Smooth muscle cell (in vitro differentiated cells): Measurements from ENCODE around the gene ZRANB3. TPM values are rescaled to one million over a fixed set of nuclear protein-coding genes. Genes with fewer than 3 reads are reported as not detected.

Source experiments
- DNase-seq: peaks from one replicate; lab custom pipeline; 2025; ENCODE audit not compliant: unreplicated experiment; lab: John Stamatoyannopoulos, UW
- H2AFZ ChIP-seq: fragments of 200-600 bp; sonication (generic); 2 replicates; pipeline ENCODE4 v1.6.0; 2016; ENCODE audit warnings: antibody characterized with exemption, low read depth, mild to moderate bottlenecking
- H3F3A ChIP-seq: fragments of 200-600 bp; sonication (generic); 2 replicates; pipeline ENCODE4 v1.6.0; 2017; ENCODE audit warnings: antibody characterized with exemption, low read depth
- H3K27ac ChIP-seq: fragments of 200-600 bp; sonication (generic); 2 replicates; pipeline ENCODE4 v1.5.1; 2016; ENCODE audit warnings: low read depth, mild to moderate bottlenecking
- H3K27me3 ChIP-seq: fragments of 200-600 bp; sonication (generic); 2 replicates; pipeline ENCODE4 v1.6.1; 2016; ENCODE audit warnings: low read depth, mild to moderate bottlenecking
- H3K36me3 ChIP-seq: fragments of 200-600 bp; sonication (generic); 2 replicates; pipeline ENCODE4 v1.5.1; 2016; ENCODE audit warnings: low read depth
- H3K4me1 ChIP-seq: fragments of 200-600 bp; sonication (generic); 2 replicates; pipeline ENCODE4 v1.5.1; 2016; ENCODE audit warnings: low read depth
- H3K4me2 ChIP-seq: fragments of 200-600 bp; sonication (generic); 2 replicates; pipeline ENCODE4 v1.6.0; 2016; ENCODE audit warnings: mild to moderate bottlenecking
- H3K4me3 ChIP-seq: fragments of 200-600 bp; sonication (generic); 2 replicates; pipeline ENCODE4 v1.5.1; 2016; ENCODE audit warnings: mild to moderate bottlenecking
- H3K79me2 ChIP-seq: fragments of 200-600 bp; sonication (generic); 2 replicates; pipeline ENCODE4 v1.6.0; 2016; ENCODE audit warnings: low read depth, mild to moderate bottlenecking
- H3K9ac ChIP-seq: fragments of 200-600 bp; sonication (generic); 2 replicates; pipeline ENCODE4 v1.6.0; 2016; ENCODE audit warnings: low read depth
- H3K9me3 ChIP-seq: fragments of 200-600 bp; sonication (generic); replicated peaks from 2 replicates; pipeline ENCODE4 v1.5.1; 2016; ENCODE audit warnings: low read depth
- H4K20me1 ChIP-seq: fragments of 200-600 bp; sonication (generic); 2 replicates; pipeline ENCODE4 v1.6.0; 2016; ENCODE audit warnings: low read depth
- CTCF ChIP-seq: fragments of 200-600 bp; sonication (generic); IDR thresholded peaks from 2 replicates; pipeline ENCODE4 v1.5.1; 2017; ENCODE audit warnings: borderline replicate concordance, mild to moderate bottlenecking, antibody characterized with exemption; ENCODE audit not compliant: insufficient read depth, poor library complexity, severe bottlenecking
- WGBS: methylation state at CpG from one replicate; pipeline ENCODE4 v1.1.7; 2016; ENCODE audit warnings: low lambda C conversion rate; 5-methylcytosine and 5-hydroxymethylcytosine counted together
- polyA plus RNA-seq: library from polyadenylated mRNA; unstranded; fragments of >200 nt; fragmentation: Nextera tagmentation; extraction: Ambion mirVana; gene quantifications from 2 replicates; pipeline ENCODE4 v1.2.1, GENCODE V29; 2016
- total RNA-seq: library from RNA; depleted of rRNA; stranded (reverse); fragments of >200 nt; gene quantifications from 2 replicates; pipeline ENCODE4 v1.2.3, GENCODE V29; 2014

The ZRANB3 gene
- total and polyA plus RNA-seq, 2 experiments from 2014 or later: 1.9 to 4.1 TPM

GRCh38 chr2:135132314-135132713 is 398.7 kb downstream of the ZRANB3 start:
- Histone ChIP-seq H3K4me3 (no peak overlapping the region), H3K9me3 (no peaks in the 10 kb centered on the region), H3K27me3 (no peaks in the 10 kb centered on the region), H3F3A (no peaks in the 10 kb centered on the region), H3K36me3 (peaks cover 39% of the 10 kb centered on the region), H4K20me1 (peaks cover 5% of the 10 kb centered on the region), H3K79me2 (no peaks in the 10 kb centered on the region), H2AFZ (no peak overlapping the region), H3K4me2 (no peak overlapping the region), H3K9ac (no peak overlapping the region), H3K4me1 (no peaks in the 10 kb centered on the region), H3K27ac (peak overlapping the region; percentile 48)
- WGBS: 67% methylated on average over 1 of the region's 1 CpG
- no peak for DNase-seq
- TF ChIP-seq CTCF: no peak

GRCh38 chr2:135130751-135131150 is 400.3 kb downstream of the ZRANB3 start:
- no peak overlapping the region for H2AFZ ChIP-seq
- H3K9me3 ChIP-seq: no peaks in the 10 kb centered on the region
- no peaks in the 10 kb centered on the region for H3K79me2 ChIP-seq
- H3K4me3 ChIP-seq: no peak overlapping the region
- no peak for DNase-seq
- H3K27ac ChIP-seq: no peak overlapping the region
- peaks cover 34% of the 10 kb centered on the region for H3K36me3 ChIP-seq
- H3K9ac ChIP-seq: no peak overlapping the region
- no peaks in the 10 kb centered on the region for H3K27me3 ChIP-seq
- no peak overlapping the region for H3K4me2 ChIP-seq
- peaks cover 5% of the 10 kb centered on the region for H4K20me1 ChIP-seq
- H3F3A ChIP-seq: no peaks in the 10 kb centered on the region
- WGBS: 73% methylated on average over 2 of the region's 2 CpGs
- no peak for TF ChIP-seq CTCF
- H3K4me1 ChIP-seq: no peaks in the 10 kb centered on the region

- no peak for DNase-seq
- WGBS: 98% methylated on average over 2 of the region's 2 CpGs
- H3K9ac ChIP-seq: peak overlapping the region; percentile 23
- no peaks in the 10 kb centered on the region for H4K20me1 ChIP-seq
- no peaks in the 10 kb centered on the region for H3F3A ChIP-seq
- no peak overlapping the region for H2AFZ ChIP-seq
- no peaks in the 10 kb centered on the region for H3K9me3 ChIP-seq
- no peaks in the 10 kb centered on the region for H3K4me1 ChIP-seq
- no peaks in the 10 kb centered on the region for H3K79me2 ChIP-seq
- H3K4me3 ChIP-seq: no peak overlapping the region
- TF ChIP-seq CTCF: no peak
- H3K36me3 ChIP-seq: peaks cover 21% of the 10 kb centered on the region
- no peaks in the 10 kb centered on the region for H3K27me3 ChIP-seq
- peak overlapping the region; percentile 86 for H3K27ac ChIP-seq
- H3K4me2 ChIP-seq: no peak overlapping the region
These were observed 405.1 kb downstream of the ZRANB3 start for GRCh38 chr2:135125940-135126339.
